HG03469 (cell line): ENCODE measurements around the gene ERCC6L.
A peak's percentile ranks its signal among the peaks of the same experiment; 100 is the strongest.

Source experiments
- ATAC-seq: cut with Tn5 transposase; IDR thresholded peaks from one replicate; pipeline ENCODE4 v1.9.1; 2021; ENCODE audit warnings: mild to moderate bottlenecking, moderate library complexity, moderate number of reproducible peaks; ENCODE audit not compliant: unreplicated experiment

The ERCC6L gene, protein sequence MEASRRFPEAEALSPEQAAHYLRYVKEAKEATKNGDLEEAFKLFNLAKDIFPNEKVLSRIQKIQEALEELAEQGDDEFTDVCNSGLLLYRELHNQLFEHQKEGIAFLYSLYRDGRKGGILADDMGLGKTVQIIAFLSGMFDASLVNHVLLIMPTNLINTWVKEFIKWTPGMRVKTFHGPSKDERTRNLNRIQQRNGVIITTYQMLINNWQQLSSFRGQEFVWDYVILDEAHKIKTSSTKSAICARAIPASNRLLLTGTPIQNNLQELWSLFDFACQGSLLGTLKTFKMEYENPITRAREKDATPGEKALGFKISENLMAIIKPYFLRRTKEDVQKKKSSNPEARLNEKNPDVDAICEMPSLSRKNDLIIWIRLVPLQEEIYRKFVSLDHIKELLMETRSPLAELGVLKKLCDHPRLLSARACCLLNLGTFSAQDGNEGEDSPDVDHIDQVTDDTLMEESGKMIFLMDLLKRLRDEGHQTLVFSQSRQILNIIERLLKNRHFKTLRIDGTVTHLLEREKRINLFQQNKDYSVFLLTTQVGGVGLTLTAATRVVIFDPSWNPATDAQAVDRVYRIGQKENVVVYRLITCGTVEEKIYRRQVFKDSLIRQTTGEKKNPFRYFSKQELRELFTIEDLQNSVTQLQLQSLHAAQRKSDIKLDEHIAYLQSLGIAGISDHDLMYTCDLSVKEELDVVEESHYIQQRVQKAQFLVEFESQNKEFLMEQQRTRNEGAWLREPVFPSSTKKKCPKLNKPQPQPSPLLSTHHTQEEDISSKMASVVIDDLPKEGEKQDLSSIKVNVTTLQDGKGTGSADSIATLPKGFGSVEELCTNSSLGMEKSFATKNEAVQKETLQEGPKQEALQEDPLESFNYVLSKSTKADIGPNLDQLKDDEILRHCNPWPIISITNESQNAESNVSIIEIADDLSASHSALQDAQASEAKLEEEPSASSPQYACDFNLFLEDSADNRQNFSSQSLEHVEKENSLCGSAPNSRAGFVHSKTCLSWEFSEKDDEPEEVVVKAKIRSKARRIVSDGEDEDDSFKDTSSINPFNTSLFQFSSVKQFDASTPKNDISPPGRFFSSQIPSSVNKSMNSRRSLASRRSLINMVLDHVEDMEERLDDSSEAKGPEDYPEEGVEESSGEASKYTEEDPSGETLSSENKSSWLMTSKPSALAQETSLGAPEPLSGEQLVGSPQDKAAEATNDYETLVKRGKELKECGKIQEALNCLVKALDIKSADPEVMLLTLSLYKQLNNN

DNA sequence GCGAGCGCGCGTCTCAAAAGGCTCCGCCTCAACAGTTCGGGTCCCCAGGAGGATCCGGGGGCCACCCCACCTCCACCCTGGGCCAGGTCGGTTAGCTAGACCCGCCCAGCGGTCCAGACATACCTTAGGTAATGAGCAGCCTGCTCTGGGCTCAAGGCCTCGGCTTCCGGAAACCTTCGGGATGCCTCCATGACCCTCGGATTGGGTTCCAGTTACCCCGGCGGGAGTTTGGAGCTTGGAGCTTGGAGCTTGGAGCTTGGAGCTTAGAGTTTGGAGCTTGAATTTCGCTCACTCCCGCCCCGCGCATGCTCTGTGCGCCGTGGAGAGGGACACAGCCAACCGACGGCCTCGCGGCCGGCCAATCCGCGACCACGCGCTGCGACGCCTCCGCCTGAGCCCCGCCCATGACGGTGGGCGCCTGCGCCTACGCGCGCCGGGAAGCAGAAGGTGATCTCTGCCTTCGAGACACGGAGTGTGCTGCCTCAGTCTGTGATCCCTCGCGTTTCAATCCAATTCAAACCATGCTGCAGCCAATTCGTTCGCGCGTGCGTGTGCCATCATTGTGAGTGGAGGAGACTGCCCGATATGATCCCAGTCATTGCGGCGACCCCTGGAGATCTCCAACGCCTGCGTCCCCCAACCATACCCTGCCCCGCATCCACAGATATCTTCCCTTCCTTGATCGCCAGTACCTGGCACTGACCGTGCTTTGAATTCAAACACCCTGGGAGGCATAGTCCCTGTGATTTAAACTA, at the start of gene ERCC6L:
Gene ERCC6L, minus strand, starts transcription at position 307 of the 755 bp plus-strand sequence. Its CDS starts 116 bp downstream, at position 191.
- ATAC-seq = peak; percentile 95

DNA sequence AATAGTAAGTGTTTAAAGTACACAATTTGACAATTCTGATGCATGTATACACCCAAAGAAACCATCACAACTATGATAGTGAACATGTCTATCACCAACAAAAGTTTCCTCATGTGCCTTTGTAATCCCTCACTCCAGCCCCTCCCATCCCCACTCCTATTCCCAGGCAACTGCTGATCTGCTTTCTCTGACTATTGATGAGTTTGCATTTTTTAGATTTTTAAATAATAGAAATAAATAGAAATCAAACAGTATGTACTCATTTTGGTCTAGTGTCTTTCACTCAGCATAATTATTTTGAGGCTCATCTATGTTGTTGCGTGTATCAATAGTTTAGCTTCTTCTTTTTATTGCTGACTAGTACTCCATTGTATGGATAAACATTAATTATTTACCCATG, 43.5 kb upstream of the ERCC6L start:
- no peak for ATAC-seq

DNA sequence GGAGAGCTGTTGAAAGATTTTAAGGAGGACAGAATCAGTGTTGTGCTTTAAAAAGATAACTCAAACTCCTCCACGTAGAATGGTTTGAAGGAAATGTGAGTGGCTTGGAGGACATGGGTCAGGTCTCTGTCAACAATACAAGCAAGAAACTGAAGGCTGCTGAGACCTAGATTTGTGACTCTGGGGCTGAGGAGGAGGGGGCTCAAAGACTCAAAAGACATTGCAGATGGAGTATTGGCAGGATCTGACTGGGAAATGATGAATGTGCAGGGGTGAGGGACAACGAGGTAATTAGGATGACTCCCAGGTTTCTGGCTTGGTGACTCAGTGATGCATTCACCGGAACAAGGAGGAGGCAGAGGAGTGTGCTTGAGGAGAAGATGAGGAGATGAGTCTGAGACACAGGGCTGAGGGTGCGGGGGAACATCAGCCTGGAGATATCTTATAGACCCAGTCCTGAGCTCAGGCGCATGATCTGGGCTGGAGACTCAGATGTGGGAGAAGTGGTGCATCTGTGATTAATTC, 41.6 kb upstream of the ERCC6L start:
- no peak for ATAC-seq

DNA sequence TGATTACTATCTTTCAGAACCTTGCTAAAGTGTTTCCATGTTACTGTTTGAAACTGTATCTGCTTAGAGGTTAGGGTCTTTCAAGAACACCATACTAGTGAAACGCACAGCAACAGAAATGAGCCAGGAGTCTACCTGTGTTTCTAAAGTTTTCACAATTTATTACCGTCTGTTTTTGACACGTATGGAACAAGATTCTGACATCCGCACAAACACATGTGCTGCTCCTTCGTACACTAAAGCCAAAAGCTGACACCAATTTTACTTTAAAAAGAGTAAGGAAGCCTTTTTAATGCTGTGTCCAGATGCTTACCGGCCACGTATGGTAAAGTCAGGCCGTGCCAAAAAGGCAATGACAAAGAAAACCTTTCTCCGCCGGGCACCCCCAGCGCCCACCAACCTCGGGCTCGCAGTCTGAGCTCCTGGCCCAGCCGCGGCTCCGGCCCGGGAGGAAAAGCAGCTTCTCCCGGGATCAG, 37.7 kb upstream of the ERCC6L start:
- ATAC-seq = no peak

DNA sequence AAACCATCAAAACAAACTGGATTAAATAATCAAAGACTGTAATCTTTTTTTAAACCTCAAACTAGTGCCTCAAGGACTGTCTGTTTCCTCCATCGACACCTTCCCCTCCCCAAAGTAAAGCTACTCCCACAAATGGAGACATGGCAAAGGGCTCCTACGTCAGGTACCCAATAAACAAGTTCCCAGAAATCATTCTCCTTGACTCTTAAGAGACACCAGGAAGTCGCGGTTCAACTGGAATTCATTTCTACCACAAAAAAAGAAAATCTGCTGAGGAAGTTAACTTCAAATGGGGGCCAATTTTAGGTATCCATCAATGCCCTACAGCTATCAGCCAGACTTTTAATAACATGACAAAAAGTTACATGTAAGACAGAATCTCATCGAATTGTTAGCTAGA, 35.7 kb upstream of the ERCC6L start:
- no peak for ATAC-seq

DNA sequence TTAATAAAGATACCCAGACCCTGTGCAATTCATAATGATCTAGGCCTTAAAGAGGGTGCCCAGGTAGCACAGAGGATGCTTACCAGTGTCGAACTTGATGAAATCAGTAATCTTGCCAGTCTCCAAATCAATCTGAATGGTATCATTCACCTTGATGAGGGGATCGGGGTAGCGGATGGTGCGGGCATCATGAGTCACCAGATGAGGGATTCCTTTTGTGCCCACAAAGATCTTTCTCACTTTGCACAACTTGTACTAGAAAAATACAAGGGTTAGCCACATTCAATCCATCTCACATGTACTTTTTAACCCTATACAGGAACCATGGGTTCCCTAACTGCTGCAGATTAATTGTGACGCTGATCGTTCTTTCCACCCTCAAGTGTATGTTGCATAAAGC, 34.9 kb upstream of the ERCC6L start:
- ATAC-seq = no peak

DNA sequence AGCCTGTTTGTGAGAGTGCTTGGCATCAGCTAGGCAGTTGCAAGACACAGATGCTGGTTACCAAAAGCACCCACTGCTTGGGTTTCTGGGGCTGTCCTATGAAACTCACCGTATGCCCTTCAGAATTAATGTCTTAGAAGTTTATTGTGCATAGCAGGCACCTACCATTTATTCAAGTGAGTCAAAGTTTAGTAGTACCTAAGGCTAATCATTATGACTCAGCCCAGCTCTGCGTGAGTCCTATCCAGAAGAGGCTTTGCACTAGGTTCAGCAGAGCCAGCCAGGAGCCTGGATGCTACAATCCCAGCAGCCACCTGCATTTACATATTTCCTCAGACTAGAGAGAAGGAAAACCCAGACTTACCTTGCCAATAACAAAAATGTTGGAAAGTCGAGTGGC, 34.0 kb upstream of the ERCC6L start:
- ATAC-seq = no peak

DNA sequence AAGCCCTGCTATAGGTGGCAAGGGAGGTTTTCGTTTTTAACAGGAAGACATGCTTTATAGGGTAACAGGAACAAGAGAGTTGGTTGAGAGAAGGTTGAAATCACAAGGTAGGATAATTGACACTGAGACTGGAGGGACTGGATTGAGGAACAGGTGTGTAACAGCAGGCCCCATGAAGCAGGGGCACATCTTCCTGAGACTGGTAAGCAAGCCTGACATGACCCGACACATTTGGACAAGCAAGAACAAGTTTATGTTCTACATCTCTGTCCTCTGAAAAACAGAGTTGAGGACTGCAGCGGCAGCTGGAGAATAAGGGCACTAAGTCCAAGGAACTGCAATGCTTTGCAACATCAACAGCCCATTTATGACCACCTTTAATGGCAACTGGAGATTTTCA, 33.0 kb upstream of the ERCC6L start:
- ATAC-seq = no peak

DNA sequence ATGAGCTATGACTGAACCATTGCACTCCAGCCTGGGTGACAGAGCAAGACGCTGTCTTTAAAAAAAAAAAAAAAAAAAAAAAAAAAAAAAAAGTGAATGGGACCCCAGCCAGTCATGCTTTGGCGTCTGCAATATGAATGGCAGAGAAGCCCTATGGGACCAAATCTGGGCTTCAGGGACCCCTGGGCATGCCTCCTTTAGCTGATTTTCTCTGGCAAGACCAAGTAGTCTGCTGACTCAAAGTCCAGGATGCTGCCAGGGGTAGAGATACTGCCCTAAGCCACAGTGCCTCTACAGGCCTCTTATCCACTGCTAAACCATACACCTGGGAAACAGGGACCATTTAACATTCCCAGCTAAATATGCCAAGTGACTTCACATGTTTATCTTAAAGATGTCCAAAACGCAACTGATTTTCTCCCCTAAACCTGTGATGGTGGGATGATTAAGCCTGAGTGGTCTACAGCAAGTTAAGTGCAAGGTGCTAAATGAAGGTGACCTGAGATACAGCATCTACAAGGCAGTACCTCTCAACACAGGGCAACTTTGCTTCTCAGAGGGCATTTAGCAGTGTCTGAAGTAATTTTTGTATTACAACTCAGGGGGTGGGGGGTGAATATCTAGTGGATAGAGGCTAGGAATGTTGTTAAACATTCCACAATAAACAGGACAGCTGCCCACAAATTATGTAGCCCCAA, 32.4 kb upstream of the ERCC6L start:
- ATAC-seq = no peak

DNA sequence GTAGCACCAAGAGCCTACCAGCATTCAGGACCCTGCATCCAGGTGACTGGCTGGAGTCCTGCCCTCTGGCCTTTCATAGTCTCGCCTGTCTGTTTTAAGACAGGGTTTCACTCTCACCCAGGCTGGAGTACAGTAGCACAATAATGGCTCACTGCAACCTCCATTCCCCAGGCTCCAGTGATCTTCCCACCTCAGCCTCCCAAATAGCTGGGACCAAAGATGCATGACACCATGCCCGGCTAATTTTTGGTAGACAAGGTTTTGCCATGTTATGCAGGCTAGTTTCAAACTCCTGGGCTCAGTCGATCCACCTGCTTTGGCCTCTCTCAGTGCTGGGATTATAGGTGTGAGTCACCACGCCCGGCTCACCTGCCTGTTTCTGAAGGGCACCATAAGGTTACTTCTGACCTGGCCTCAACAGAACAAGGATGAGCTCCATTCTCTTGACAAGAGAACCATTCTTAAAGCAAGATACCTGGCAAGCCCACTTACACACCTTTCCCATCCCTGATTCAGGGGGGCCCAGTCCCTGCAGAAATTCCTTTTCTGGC, 31.6 kb upstream of the ERCC6L start:
- no peak for ATAC-seq

DNA sequence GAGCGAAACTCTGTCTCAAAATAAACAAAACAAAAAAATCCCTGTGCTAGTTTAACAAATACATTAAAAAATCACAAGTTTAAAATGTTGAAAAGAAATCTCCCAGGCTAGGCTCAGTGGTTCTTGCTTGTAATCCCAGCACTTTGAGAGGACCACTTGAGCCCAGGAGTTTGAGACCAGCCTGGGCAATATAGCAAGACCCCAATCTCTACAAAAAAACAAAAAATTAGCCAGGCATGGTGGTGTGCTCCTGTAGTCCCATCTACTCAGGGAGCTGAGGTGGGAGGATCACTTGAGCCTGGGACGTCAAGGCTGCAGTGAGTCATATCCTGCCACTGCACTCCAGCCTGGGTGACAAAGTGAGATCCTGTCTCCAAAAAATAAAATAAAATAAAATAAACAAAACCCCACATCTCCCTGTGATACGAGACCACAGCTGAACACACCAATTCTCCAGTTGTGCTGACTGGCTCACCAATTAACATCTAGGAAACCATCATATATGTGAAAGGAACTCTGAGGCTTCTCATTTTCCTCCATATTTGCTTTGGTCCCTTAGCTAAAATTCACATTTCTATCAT, 30.9 kb upstream of the ERCC6L start:
- no peak for ATAC-seq

DNA sequence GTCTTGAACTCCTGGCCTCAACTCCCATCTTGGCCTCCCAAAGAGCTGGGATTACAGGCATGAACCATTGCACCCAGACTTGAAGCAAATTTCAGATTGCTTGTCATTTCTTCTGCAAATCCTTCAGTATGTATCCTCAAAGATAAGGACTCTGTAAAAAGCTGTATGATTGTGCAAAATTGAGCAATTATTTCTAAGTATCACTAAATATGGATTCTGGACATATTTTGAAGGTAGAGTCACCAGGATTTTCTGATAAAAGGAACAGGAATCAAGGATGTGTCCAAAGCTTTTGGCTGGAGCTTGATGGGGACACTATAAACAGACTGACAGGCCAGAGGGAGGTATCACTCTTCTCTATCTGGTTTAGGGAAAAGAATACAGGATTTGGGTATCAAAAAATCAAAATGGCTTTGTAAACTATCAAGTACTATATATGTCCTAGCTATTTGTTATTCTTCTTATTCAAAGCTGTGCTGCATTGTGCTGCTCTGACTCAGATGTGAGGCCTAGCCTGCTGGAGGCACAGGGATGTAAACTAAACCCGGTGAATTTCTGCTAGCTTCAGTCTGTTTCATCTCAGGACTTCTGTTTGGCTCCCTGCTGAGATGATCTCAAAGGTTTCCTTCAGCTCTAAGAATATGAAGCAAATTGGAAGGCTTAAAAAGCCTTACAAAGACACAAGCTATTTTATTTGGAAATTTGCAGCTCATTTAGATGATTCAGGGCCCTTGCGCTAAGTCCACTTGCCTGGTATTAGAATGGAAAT, 30.0 kb upstream of the ERCC6L start:
- no peak for ATAC-seq

DNA sequence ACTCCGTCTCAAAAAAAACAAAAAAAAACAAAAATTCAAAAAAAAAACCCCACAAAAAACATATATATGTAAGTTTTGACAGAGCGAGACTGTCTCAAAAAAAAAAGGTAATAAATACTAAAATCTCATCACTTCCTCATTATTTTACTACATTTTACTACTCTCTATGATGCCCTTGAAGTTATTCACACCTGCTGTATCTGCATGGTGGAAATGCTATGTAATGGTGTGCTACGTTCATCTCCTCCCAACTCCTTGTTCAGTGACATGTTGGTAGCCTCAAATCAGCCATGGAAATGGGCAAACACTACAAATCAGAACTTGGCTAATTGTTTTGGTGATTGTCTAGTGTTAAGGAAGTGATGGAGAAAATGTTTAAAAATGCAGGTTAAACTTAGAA, 26.4 kb upstream of the ERCC6L start:
- ATAC-seq = no peak

DNA sequence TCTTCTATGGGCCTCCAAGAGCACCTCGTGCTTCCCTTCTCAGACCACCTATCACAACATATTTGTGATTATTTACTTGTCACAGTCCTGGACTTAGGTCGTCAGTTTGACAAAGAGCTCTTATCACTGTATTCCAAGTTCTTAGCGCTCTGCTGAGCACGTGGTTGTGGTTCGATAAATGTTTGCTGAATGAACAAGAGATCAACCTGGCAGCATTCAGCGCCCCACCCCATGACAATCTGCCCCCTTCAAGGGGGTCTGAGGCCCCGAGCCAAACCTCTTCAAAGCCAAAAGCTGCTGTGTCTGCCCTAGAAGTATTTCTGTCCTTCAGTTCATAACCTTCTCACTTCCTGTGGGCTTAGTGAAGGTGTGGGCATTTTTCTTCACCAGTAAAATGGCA, 23.2 kb upstream of the ERCC6L start:
- no peak for ATAC-seq

DNA sequence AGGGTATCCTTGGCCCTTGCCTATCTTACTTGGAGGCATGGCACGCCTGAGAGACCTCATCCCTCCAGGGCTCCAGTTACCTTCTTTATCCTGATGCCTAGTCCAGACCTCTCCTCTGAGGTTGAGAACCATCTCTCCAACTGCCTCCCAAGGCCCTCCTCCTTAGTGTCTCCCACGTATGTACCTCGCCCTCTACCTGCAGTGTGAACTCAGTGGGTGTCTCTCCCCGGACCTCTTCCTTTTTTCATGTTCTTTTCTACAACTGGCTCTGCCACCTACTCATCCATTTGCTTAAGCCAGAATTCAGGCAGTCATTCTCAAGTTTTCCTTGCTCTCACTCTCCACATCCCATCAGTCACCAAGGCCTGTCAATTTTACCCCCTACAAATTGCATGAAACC, 21.6 kb upstream of the ERCC6L start:
- ATAC-seq = no peak

DNA sequence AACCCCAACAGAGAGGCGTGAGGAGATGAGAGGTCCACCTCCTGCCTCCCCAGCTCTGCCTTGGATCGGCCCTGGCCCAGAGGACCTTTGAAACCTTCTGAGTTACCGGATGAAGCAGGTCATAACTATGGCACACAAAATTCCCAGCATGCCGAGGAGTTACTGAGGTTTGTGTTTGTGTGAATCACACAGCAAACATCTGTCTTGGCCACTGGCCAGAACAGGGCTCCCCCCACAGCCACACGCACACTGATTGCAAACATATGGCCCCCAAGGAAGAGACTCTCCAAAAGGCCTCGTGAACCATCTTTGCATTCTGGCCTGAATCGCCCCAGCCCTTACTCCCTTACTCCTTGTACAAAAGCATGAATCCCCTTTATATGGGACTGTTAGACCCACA, 19.3 kb upstream of the ERCC6L start:
- no peak for ATAC-seq

DNA sequence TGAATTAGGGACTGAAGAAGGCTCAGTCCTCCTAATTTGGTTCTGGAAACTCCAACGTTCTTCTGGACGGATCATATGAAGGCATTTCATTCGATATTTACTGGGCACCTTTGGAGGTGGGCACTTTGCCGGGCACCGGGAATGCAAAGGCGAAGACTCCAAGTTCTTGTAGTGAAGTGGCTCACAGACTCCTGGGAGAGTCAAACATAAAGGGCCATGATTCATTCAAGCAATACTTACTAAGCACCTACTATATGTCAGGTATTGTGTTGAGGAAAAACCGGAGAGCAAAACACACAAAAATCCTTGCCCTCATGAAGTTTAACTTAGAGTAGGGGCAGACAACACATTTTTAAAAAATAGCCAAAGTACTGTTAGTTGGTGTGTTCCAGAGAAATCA, 17.0 kb upstream of the ERCC6L start:
- ATAC-seq = no peak

DNA sequence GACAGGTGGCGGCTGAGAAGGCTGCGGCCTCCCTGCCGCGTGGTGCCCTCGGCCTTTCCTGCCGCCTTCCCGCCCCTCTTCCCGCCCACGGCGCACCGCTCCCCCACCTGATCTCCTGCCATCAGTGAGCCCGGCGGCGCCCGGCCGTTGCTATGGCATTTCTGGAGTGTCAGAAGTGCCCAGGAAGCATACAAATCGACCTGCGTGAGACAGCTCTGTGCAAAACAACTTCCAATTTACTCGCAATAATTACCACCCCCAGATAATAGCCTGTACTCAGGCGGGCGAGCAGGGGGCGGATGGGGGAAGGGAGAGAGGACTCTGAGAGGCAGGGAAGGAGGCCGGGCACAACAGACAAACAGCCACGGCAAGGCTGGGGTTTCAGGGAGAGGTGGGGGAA, 16.6 kb upstream of the ERCC6L start:
- no peak for ATAC-seq
